Hepatic stellate cell (primary cell): ENCODE measurements around the gene SEMA3F.

Experiments
- DNase-seq: peaks from one replicate; pipeline ENCODE4 v3.0.0; 2011; ENCODE audit warnings: low spot score

The SEMA3F gene

DNA sequence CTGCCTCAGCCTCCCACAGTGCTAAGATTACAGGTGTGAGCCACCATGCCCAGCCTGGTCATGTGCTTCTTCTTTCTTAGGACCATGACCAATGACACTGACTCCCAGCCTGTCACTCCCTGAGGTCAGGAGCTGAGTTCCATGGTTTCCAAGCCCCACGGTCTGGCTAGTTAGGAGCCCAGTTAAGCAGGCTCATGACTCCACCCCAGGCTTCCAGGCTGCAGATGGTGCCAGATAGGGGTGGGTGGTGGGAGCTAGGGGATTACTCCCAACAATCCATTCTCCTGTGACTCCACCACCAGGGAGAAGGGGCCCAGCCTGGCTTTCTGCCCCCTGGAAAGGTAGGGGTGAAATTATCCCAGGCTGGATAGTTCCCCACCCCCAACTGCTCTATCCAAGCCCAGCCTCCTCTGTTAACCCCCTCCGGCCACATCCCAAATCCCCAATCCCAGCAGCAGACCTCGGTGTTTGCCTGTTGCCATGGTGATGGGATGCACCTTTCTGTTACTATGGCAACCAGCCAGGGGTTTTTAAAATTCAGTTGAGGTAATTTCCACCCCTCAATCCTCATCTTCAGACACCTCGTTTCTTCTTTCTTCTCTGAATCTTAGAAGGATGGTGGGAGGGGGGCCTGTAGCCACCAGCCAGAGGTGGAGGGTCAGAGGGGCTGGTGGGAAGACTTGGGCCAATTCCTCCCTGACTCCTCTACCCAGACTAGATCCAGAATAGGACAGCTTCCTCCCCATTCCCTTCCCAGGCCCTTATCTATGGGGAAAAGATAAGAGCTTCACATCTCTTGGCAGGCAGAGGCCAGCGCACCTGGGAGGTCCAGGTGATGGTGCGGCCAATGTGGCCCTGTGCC, 22.5 kb upstream of the SEMA3F start:
- no peak for DNase-seq

DNA sequence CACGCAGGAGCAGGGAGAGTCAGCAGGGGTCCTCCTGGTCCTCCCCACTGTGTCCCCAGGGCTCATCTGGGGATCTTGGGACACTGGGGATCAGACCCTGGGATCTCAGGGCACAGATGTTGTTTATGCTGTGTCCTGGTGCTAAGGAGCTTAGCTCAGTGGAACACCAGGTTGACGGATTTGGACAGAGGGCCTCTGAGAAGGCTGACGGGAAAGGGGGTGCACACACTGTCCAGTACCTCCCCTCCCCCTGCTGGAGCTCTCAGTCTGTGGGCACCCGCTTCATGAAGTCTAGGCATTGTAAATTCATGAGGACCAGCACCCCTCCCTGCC, 21.9 kb upstream of the SEMA3F start:
- no peak for DNase-seq

GRCh38 chr3:50134367-50134766, 20.8 kb upstream of the SEMA3F start:
- no peak for DNase-seq

DNA sequence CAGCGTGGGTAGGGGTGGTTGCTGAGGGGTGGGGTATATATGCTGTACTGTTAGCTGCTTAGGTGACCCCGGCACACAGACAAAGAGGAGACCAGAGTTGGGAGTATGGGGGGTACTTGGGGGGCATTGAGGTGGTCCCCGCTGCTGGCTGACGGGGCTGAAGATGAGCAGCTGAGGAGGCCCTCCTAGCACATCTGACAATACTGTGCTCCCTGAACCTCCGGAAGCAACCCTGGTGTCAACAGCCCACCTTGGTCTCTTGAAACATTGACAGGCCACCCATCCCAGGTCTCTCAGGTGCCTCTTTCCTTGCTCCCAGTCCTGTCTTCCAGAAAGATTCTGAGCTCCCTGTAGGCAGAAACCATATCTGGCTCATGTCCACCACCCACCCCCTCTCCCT, 19.2 kb upstream of the SEMA3F start:
- DNase-seq = no peak

- DNase-seq = no peak
Observed at GRCh38 chr3:50136714-50137405, 18.3 kb upstream of the SEMA3F start.

DNA sequence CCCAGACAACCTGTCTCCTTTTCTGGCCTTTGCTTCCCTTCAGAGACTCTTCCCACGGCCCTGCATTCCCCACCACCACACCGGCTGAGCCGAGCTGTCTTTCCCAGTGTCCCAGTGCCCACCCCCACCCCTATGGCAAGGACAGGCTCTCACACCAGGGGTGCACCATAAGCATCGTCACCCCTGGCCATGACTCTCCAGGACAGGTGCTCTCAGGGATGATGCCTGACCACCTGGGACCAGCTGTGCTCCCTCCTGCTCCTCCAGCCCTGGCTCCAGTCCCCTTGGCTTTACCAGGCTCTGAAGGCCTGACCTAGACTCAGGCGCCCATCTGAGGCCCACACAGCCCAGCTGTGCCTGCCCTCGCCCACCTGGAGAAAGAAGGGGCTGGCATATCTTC, 17.6 kb upstream of the SEMA3F start:
- no peak for DNase-seq

- no peak for DNase-seq
Observed at GRCh38 chr3:50138266-50139200, 16.6 kb upstream of the SEMA3F start.

DNA sequence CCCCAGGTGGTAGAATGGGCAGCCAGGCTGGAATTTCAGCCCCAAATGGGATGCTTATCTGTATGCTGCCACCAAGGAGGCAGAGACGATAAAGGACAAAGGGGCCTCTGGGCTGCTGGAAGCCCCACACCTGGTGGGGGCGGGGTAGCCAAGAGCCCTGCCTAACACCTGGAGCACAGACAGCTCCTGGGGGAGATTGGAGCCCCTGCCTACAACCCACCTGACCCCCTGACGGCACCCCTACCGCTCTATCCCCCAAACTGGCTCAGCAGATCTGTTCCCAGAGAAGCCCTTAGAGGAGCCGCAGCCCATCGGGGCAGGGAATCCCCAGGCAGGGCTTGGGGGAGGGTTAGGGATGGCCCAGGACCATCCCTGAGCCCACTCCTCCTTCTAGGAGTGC, 15.8 kb upstream of the SEMA3F start:
- no peak for DNase-seq

GRCh38 chr3:50139718-50140423, 15.3 kb upstream of the SEMA3F start:
- no peak for DNase-seq

GRCh38 chr3:50140990-50141389, 14.1 kb upstream of the SEMA3F start:
- DNase-seq = no peak

GRCh38 chr3:50146316-50146901, 8.7 kb upstream of the SEMA3F start:
- DNase-seq = no peak

DNA sequence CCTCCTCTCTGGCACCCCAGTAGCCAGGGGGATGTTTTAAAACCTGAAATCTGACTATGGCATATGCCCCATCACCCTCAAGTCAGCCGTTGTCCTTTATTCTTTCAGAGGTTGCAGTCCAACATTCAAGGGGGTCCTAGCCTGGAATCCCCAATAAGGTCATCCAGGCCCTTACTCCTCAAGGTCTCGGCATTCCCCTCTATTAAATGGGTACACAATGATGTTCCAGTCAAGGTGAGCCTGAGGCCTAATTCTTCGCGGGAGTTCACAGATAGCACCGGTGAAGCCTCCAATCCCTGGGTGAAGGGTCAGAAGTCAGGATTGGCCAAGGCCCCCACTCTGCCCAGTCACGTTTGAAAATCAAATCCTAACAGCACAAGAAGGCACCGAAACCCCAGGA, 8.1 kb upstream of the SEMA3F start:
- no peak for DNase-seq

DNA sequence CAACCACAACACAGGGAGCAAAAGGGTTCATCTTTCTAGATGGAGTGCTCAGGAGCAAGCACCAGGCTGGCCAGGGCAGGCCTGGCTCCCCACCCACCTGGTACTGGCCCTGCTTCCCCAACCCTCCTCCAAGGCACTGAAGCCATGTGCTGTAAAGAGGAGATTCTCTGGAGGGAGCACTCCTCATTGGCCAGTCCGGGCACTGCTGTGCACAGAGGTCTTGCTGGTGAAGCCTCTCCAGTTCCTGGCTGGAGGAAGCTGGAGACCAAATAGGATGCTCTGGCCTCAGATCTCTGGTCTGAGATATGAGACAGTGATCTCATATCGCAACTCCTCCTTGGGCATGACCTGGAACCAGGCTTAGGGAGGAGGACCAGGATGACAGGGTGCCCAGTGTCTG, 7.7 kb upstream of the SEMA3F start:
- DNase-seq = no peak

- DNase-seq = no peak
Observed at GRCh38 chr3:50147861-50148260, 7.3 kb upstream of the SEMA3F start.

- no peak for DNase-seq
Observed at GRCh38 chr3:50150404-50150750, 4.7 kb upstream of the SEMA3F start.

DNA sequence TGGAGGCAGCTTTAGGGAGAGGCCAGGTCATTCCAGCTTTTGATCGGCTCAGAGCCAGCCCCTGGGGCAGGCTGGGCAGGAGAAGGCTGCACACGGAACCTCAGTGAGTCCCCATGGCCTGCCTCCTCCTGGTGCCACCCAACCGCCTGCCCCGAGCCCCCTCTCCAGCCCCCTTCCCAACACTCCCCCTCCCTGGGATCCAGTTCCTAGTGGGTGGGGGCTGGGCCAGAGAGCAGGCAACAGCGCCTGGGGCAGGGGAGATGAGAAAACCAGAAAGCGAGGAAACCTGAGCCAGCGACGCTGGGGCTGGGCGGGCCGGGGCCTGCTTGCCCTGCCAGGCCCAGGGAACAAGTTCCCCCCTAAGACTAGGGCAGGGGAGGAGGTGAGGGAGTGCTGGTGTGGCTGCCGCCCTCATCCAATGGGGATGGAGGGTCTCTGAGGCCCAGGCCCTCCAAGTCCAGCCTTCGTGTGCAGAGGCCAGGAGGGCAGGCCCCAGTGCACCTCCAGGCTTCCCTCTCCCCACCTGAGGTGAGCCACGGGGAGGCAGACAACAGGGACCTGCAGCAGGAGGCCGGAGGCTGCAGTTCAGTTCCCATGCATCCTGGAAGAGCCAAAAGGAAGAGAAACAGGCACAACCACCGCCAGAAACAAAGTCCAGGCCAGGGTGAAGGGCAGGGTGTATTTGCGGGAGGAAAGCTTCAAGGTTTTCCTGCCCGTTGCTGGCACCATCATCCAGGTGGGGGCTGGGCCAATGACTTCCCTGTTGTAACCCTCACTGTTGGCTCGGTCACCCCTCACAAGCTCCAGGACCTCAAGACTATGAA, 4.0 kb upstream of the SEMA3F start:
- DNase-seq = no peak

GRCh38 chr3:50151728-50152127, 3.4 kb upstream of the SEMA3F start:
- DNase-seq = no peak

DNA sequence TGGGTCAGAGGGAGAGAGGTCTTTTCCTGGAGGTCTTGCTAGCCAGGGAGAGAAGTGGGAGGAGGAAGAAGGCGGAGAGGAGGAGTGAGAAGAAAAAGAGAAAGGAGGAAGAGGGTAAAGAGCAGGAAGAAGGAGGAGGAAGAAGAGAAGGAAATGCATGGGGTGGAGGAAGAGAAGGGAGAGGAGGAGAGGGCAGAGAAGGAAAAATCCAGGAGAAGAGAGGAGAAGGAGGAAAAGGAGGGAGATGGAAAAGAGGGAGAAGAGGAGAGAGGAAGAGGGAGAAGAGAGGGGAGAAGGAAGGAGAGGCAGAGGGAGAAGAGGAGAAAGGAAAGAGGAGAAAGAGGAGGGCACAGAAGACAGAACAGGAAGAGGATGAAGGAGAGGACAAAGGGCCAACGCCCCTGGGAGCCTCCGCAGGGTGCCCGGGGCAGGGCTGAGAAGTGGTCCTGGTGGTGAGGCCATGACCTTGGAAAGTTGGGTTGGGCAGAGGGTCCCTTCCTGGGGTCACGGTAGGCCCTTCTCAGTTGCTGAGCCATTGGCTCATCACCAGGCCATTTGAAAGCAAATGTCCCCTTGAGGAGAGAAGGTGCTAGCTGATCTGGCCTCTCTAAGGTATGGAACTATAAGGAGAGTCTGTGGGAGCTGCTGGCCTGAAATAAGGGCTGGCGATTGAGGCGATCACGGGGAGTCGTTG, 1.2 kb upstream of the SEMA3F start:
- DNase-seq = no peak

- DNase-seq = no peak
Observed at GRCh38 chr3:50154476-50154839, 666 bp upstream of the SEMA3F start.

- no peak for DNase-seq
Observed at GRCh38 chr3:50155491-50155878, 361 bp downstream of the SEMA3F start.
